Fibroblast of skin of right biceps (primary cell): ENCODE data around the gene NPC1L1.
"Not testable (repeated sequence)": the region's sequence is repeated elsewhere in the genome, so short reads cannot be mapped to it uniquely, and the experiment has no call there.

Experiments used
- DNase-seq: peaks from one replicate; pipeline ENCODE4 v3.0.0-alpha.2; 2013

The NPC1L1 gene

DNA sequence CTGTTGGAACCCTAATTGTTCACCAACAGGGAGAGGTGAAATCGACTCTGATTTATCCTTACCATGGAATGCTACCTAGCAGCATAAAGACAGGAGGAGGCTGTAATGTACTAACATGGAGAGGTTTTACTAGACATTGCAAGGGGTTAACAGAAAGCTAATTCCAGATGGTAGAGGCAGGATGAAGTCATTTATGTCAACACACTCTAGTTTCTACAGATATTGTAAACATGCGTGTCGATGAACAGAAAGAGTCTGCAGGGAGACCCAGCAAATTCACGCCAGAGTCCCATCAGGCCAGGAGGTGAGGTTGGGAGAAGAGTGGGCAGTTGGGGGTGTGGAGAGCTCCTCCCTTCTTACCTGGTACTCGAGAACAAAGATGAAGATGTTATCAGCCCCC lies 7.0 kb downstream of the NPC1L1 start:
- DNase-seq, result no peak

DNA sequence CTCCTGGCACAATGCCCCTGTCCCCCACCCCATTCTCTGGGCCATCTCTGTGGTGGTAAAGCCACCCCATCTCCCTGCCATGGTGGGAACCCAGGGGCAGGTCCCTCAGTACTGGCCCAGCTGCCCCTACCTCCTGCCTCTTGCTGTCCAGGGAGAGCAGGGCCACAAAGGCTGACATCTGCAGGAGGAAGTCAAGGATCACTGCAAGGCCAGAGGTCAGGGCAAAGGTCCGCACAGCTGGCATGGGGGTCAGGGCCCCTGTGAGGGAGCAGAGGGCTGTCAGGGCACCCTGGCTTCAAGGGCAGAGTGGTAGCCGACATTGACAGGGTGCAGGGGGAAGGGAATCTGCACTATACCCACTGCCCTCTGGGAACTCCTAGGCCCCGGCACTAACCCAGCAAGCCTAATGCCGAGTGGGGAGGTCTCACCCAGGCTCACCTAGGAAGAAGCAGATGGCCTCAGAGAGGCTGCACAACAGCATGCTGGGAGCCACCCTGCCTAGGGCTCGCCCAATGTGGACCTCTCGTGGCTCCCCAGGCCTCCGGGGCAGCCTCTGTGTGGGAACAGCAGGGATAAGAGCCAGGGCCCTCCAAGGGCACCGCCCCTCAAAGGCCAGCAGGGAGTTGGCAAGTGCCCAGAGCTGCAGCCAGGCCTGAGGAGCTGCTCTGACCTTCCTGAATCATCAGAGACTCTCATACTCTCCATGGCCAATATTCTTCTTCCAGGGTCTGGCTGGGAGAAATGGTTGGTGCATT lies 7.7 kb downstream of the NPC1L1 start:
- no peak for DNase-seq

GRCh38 chr7:44531421-44532380 lies 9.4 kb downstream of the NPC1L1 start:
- DNase-seq, result no peak

DNA sequence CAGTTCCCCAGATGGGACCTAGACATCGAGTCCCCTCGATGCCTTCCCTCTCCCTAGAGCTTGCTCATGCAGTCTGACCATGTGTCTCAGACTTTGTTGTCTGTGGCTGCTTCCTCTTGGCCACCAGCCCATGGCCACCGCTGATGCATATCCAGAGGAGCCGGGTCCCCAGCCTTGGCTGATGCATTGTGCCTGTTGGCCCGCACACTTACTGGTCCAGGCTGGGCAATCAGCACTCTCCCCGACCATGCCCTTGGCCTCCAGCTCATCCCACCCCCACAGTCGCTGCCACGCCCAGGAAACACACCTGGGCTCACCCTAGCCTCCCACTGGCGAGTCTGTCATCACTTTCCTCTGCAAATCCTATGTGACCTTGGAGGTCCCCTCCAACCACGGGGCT lies 10.1 kb downstream of the NPC1L1 start:
- no peak for DNase-seq

DNA sequence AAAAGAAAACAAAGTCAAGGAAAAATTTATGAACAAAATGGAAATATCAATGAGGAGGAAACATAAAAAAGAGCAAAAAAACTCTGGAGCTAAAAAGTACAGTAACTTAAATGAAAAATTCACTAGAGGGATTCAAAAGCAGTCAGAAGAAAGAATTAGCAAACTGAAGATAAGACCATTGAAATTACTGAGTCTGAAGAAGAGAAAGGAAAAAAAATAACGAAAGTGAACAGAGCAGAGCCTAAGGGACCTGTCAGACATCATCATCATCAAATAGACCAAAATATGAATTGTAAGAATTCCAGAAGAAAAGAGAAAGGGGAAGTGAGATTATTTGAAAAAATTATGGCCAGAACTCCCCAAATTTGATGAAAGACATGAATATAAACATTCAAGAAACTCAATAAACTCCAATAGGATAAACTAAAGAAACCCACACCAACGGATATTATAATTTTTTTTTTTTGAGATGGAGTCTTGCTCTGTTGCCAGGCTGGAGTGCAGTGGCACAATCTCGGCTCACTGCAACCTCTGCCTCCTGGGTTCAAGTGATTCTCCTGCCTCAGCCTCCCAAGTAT lies 16.2 kb downstream of the NPC1L1 start:
- no peak for DNase-seq

DNA sequence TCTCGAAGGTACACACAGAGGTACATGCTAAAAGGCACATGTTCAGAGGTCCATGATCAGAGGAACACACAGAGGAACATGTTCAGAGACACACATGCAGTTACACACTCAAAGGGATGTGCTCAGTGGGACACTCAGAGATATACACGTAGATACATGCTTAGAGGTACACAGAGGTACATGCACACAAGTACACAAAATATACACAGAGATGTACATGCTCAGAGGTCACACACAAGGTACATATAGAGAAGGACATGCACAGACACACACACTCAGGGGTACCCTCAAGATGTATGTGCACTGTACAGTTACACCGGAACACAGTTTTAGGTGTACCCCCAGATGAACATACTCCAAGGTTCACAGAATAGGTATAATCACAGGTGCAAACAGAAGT lies 18.8 kb downstream of the NPC1L1 start:
- DNase-seq, result no peak

DNA sequence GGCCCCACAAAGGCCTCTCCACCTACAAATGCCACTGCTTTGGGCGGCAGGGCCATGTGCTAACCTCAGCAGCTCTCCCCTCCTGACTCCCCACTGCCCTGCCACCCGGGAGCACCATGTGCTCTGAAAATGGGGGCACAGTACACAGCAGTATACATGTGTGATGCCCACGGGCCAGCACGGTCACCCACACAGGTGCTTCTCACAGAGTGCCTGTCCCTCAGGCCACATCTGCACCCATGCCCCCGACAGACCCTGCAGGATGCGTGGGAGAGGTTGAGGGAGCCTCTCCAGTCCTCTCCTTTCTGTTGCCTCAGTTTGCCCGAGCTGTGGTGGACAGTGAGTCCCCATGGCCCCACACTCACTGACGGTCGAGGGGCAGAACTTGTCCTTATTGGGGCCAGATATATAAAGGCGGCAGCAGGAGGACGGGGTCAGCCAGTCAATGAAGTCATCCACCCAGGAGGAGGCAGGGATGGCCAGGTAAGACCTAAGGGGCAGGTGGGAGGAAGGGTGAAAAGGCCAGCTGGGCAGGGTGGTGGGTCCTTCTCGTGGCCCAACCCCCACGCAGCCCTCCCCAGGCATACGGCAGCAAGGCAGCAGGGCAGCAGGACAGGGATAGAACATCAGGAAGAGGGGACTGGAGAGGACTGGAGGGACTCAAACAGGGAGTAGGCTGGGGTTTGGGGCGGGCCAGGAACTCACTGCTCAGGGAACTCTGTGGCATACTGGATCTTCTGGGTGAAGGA lies 19.6 kb downstream of the NPC1L1 start:
- no peak for DNase-seq

GRCh38 chr7:44520574-44520973 lies 20.6 kb downstream of the NPC1L1 start:
- DNase-seq, result no peak

- no peak for DNase-seq
Observed at GRCh38 chr7:44519546-44519945, 21.6 kb downstream of the NPC1L1 start.

DNA sequence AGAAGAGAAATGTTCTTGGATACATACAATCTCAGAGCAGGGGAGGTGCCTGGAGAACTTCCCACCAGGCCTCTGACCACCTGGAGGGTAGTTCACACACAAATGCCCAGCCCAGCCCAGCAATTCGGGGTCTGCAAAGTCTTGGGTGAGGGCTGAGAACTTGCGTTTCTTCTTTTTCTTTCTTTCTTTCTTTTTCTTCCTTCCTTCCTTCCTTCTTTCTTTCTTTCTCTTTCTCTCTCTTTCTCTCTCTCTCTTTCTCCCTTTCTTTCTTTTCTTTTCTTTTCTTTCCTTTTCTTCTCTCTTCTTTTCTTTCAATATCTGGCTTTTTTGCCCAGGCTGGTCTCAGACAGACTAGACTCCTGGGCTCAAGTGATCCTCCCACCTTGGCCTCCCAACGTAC lies 22.4 kb downstream of the NPC1L1 start:
- DNase-seq, result no peak

GRCh38 chr7:44517175-44517574 lies 24.0 kb downstream of the NPC1L1 start:
- no peak for DNase-seq

GRCh38 chr7:44515590-44516268 lies 25.4 kb downstream of the NPC1L1 start:
- DNase-seq, result no peak

DNA sequence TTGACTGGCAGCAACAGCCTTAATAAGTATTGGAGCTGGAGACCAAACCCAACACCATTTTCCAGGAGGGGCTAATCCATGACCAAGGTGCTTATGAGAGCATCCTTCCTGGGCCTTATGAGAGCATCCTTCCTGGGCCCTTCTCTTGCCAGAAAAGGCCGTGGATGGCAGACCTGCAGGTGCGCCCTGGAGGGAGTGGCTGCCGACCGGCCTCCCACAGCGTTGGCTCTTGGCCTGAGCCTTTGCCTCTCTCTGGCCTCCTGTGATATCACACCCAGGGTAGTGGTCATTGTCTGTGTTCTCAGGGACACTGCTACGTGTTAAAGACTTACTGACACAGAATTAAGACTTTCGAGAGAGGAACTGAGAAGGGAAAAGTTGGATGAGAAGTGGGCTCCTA lies 28.4 kb downstream of the NPC1L1 start:
- no peak for DNase-seq

GRCh38 chr7:44511863-44512468 lies 29.2 kb downstream of the NPC1L1 start:
- no peak for DNase-seq

DNA sequence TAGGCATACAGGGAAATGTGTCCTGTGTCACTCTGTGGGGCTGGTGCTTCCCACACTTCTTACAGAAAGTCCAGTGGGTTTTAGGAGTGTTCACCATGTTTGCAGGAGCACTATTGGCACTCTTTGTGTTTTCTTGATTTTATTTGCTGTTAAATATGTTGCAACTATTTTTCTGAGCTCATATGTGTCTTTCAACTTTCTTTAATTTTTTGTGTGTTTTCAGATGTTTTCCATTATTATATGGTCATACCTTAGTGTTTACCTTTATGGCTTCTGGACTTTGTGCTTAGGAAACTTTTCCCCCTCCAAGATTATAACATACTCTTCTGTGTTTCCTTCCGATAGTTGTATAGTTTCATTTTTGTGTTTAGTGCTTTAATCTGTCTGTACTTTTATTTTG lies 29.9 kb downstream of the NPC1L1 start:
- no peak for DNase-seq

GRCh38 chr7:44508328-44509030 lies 32.7 kb downstream of the NPC1L1 start:
- no peak for DNase-seq

- DNase-seq, result not testable (repeated sequence)
Observed at GRCh38 chr7:44506592-44507288, 34.4 kb downstream of the NPC1L1 start.

- DNase-seq, result no peak
Observed at GRCh38 chr7:44505595-44505994, 35.5 kb downstream of the NPC1L1 start.

GRCh38 chr7:44498230-44498954 lies 42.7 kb downstream of the NPC1L1 start:
- no peak for DNase-seq
